Measurements from ENCODE around the gene ECE1.

Gene ECE1

GRCh38 chr1:21266119-21266774, 24.0 kb downstream of the ECE1 start:
- DNase-seq = no peak

GRCh38 chr1:21265644-21266043, 24.6 kb downstream of the ECE1 start:
- no peak for DNase-seq

- no peak for DNase-seq
Measured at GRCh38 chr1:21264898-21265297, 25.4 kb downstream of the ECE1 start.

GRCh38 chr1:21263653-21264225, 26.5 kb downstream of the ECE1 start:
- no peak for DNase-seq

- no peak for DNase-seq
Measured at GRCh38 chr1:21263052-21263429, 27.2 kb downstream of the ECE1 start.

GRCh38 chr1:21262293-21263051, 27.8 kb downstream of the ECE1 start:
- DNase-seq = no peak

GRCh38 chr1:21261551-21262292, 28.5 kb downstream of the ECE1 start:
- DNase-seq = no peak

- DNase-seq = no peak
Measured at GRCh38 chr1:21260405-21261125, 29.7 kb downstream of the ECE1 start.

GRCh38 chr1:21259316-21260076, 30.8 kb downstream of the ECE1 start:
- DNase-seq = no peak

- DNase-seq = no peak
Measured at GRCh38 chr1:21258331-21259134, 31.7 kb downstream of the ECE1 start.

- no peak for DNase-seq
Measured at GRCh38 chr1:21257431-21258135, 32.7 kb downstream of the ECE1 start.

GRCh38 chr1:21256776-21257175, 33.5 kb downstream of the ECE1 start:
- no peak for DNase-seq

- DNase-seq = no peak
Measured at GRCh38 chr1:21255943-21256320, 34.3 kb downstream of the ECE1 start.

GRCh38 chr1:21255284-21255942, 34.9 kb downstream of the ECE1 start:
- peak; percentile 93 for DNase-seq

- DNase-seq = peak; percentile 66
Measured at GRCh38 chr1:21254335-21254951, 35.8 kb downstream of the ECE1 start.

- DNase-seq = no peak
Measured at GRCh38 chr1:21251773-21252471, 38.3 kb downstream of the ECE1 start.

- DNase-seq = no peak
Measured at GRCh38 chr1:21249940-21250493, 40.2 kb downstream of the ECE1 start.

GRCh38 chr1:21247892-21248715, 42.2 kb downstream of the ECE1 start:
- DNase-seq = no peak

All from midbrain (tissue), 1 donor.